Activated naive CD4-positive, alpha-beta T cell treated with anti-CD3 and anti-CD28 coated beads for 36 hours (primary cell): ENCODE data around the gene RARA. TPM values are rescaled to one million over a fixed set of nuclear protein-coding genes. Genes with fewer than 3 reads are reported as not detected.

Experiments used
- CTCF ChIA-PET: fragments of 350-600 bp; sonication (Branson Sonifier 250); formaldehyde crosslinking; loops from one replicate; lab custom pipeline; 2021; ENCODE audit warnings: antibody characterized with exemption; lab: Charles Lee
- DNase-seq: peaks from one replicate; pipeline ENCODE4 v3.0.0-alpha.2; 2020
- H3K27ac Mint-ChIP-seq: one replicate; pipeline ENCODE4 v1.8.0; 2021; ENCODE audit warnings: mild to moderate bottlenecking, mixed read lengths
- H3K27me3 Mint-ChIP-seq: one replicate; pipeline ENCODE4 v1.8.0; 2021; ENCODE audit warnings: low read depth, mixed read lengths
- H3K36me3 Mint-ChIP-seq: one replicate; pipeline ENCODE4 v1.8.0; 2021; ENCODE audit warnings: low read depth, mixed read lengths
- H3K4me1 Mint-ChIP-seq: one replicate; pipeline ENCODE4 v1.8.0; 2021; ENCODE audit warnings: low read depth, mixed read lengths
- H3K4me3 Mint-ChIP-seq: one replicate; pipeline ENCODE4 v1.8.0; 2021; ENCODE audit warnings: mild to moderate bottlenecking, moderate library complexity, mixed read lengths
- H3K9me3 Mint-ChIP-seq: one replicate; pipeline ENCODE4 v1.8.0; 2021; ENCODE audit warnings: mixed read lengths
- intact Hi-C: fragments of 100-400 bp; cut with micrococcal nuclease; formaldehyde crosslinking; loops from one replicate; pipeline ENCODE4 v1.15.1; 2023
- total RNA-seq, 2 experiments: library from RNA; stranded (reverse); gene quantifications; one replicate each; pipeline ENCODE4 v1.2.3, GENCODE V29; 2021

Gene RARA
- total RNA-seq, 2 experiments from 2014 or later = 16.9 to 18.5 TPM

DNA sequence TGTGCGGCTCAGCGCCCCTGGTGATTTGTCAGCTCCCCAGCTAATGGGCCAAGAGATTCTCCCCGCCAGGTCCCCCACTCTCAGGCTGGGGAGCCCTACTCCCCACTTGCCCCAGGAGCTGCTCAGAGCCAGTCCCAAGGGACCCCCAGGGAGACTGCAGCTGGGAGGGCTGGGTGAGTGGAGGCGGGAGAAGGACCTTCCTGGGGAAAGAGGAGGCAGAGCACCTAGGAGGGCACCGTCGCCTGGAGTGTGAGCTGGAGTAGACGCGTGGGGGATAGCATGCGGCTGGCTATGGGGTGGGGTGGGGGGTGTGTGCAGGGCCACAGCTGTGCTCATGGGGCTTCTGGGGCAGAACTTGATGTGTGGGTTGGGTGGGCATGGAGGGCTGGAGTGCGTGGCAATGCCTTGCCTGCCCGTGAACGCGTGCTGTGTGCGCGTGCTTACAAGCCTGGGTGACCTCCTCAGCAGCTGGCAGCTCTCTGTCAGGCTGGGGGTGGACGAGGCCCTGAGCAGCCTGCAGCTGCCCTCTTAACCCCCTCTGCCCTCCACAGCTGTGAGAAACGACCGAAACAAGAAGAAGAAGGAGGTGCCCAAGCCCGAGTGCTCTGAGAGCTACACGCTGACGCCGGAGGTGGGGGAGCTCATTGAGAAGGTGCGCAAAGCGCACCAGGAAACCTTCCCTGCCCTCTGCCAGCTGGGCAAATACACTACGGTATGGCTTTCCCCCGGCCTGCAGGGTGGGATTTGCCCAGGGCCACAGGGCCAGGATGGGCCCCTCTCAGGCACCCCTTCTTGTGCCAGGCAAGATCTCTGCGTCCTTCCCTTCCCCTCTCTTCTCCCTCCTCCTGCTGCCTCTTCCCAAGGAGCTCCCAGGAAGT lies 42.6 kb downstream of the RARA start:
- peaks cover 5% of the 10 kb centered on the region for H3K36me3 Mint-ChIP-seq
- H3K27ac Mint-ChIP-seq = no peak overlapping the region
- H3K9me3 Mint-ChIP-seq = no peaks in the 10 kb centered on the region
- no peak overlapping the region for H3K4me3 Mint-ChIP-seq
- intact Hi-C loops = no loop called here
- no peaks in the 10 kb centered on the region for H3K27me3 Mint-ChIP-seq
- DNase-seq = no peak
- CTCF ChIA-PET = interaction anchor here (0.5 to 9.6 kb wide), 7 partner anchors 34 to 245 kb away, joined by 3 to 178 read pairs (median 4); partner anchors contain the start of gene WIPF2
- peaks cover 11% of the 10 kb centered on the region for H3K4me1 Mint-ChIP-seq

DNA sequence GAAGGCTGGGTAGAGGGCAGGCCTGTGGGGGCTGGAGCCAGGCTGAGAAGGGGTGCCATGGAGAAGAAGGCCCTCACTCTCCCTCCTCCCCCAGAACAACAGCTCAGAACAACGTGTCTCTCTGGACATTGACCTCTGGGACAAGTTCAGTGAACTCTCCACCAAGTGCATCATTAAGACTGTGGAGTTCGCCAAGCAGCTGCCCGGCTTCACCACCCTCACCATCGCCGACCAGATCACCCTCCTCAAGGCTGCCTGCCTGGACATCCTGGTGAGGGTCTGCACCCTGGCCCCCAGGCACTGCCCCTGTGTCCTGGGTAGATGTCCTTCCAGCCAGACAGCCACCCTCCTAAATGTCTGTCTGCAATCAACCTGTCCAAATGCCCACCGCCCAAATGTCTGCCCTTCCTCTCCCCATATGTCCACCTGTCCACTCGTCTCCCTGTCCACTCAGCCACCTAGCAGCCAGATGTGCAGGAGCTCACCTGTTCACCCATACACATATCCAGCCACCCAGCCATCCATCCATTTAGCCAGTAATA lies 43.3 kb downstream of the RARA start:
- H3K27me3 Mint-ChIP-seq = no peaks in the 10 kb centered on the region
- CTCF ChIA-PET = interaction anchor here (1.1 to 9.6 kb wide), 6 partner anchors 13 to 154 kb away, joined by 3 to 178 read pairs (median 4); partner anchors contain the start of genes GJD3 and WIPF2
- peaks cover 4% of the 10 kb centered on the region for H3K4me1 Mint-ChIP-seq
- peaks cover 5% of the 10 kb centered on the region for H3K36me3 Mint-ChIP-seq
- no peak overlapping the region for H3K4me3 Mint-ChIP-seq
- DNase-seq = no peak
- intact Hi-C loops = no loop called here
- H3K9me3 Mint-ChIP-seq = no peaks in the 10 kb centered on the region
- H3K27ac Mint-ChIP-seq = no peak overlapping the region

DNA sequence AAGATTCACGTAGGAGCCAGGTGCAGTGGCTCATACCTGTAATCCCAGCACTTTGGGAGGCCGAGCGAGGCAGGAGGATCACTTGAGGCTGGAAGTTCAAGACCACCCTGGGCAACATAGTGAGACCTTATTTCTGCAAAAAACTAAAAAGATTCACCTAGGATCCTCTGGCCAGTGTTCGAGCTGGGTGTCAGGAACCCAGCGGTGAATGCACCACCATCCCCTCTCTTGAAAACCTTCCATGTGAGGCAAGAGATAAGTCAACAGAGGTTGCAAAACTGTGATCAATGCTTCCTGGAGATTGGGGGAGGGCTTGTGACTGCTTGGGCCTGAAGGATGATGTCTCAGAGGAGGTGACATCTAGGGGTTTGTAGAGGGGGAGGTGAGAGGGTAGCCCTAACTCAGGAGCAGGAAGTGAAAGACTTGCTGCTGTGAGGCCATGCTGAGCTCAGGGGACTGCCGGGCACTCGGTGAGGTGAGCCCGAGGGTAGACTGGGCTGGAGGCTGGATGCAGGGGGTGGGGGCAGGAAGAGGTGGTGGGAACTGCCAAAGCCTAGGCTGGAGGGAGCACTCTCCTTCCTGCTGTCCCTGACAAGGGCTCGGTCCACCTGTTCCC lies 43.9 kb downstream of the RARA start:
- no peak for DNase-seq
- H3K4me1 Mint-ChIP-seq = peaks cover 4% of the 10 kb centered on the region
- peaks cover 5% of the 10 kb centered on the region for H3K36me3 Mint-ChIP-seq
- no peak overlapping the region for H3K27ac Mint-ChIP-seq
- no peaks in the 10 kb centered on the region for H3K27me3 Mint-ChIP-seq
- no peak overlapping the region for H3K4me3 Mint-ChIP-seq
- H3K9me3 Mint-ChIP-seq = no peaks in the 10 kb centered on the region
- intact Hi-C loops = no loop called here
- CTCF ChIA-PET = interaction anchor here (0.8 to 9.6 kb wide), 7 partner anchors 12 to 181 kb away, joined by 3 to 178 read pairs (median 4); partner anchors contain the start of genes GJD3 and WIPF2

DNA sequence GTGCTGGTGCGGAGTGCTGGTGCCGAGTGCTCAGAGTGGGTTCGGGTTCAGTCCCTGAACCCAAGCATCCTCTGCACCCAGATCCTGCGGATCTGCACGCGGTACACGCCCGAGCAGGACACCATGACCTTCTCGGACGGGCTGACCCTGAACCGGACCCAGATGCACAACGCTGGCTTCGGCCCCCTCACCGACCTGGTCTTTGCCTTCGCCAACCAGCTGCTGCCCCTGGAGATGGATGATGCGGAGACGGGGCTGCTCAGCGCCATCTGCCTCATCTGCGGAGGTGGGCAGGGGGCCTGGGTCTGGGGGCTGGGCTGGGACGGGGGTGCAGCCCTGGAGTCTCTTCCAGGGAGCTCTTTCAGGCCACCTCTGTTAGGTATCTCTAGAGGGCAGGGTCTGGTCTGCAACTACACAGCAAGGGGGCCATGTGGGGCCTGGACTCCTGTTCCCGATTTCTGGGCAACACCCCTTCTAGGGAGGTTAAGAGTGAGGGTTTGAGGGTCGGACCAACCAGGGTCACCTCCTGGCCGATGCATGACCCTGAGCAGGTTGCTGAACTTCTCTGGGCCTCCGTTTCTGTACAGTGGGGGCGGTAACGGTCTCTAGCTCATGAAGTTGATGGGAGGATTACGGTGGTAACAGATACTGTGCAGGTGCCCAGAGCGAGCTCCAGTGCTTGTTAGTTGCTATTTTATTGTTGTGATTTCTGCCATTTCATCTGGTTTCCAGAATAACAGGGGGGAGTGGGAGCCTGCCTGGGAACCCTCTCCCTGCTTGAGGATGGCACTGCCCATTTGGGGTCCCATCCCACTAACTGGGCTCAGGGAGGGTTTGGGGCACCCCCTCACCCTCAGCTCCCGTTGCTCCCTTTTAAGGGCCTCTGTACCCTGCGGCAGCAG lies 45.5 kb downstream of the RARA start:
- H3K9me3 Mint-ChIP-seq = no peaks in the 10 kb centered on the region
- intact Hi-C loops = loop anchor here (1.0 to 5.0 kb wide), 3 partner anchors 51 to 1313 kb away; no protein-coding TSS in a partner anchor
- no peak overlapping the region for H3K4me3 Mint-ChIP-seq
- peak overlapping the region; percentile 53 for H3K27ac Mint-ChIP-seq
- DNase-seq = no peak
- H3K36me3 Mint-ChIP-seq = peaks cover 5% of the 10 kb centered on the region
- H3K4me1 Mint-ChIP-seq = peaks cover 9% of the 10 kb centered on the region
- no peaks in the 10 kb centered on the region for H3K27me3 Mint-ChIP-seq
- CTCF ChIA-PET = interaction anchor here (0.6 to 9.6 kb wide), 37 partner anchors 10 to 384 kb away, joined by 3 to 178 read pairs (median 4); partner anchors contain the start of genes CDC6, GJD3 and RARA

DNA sequence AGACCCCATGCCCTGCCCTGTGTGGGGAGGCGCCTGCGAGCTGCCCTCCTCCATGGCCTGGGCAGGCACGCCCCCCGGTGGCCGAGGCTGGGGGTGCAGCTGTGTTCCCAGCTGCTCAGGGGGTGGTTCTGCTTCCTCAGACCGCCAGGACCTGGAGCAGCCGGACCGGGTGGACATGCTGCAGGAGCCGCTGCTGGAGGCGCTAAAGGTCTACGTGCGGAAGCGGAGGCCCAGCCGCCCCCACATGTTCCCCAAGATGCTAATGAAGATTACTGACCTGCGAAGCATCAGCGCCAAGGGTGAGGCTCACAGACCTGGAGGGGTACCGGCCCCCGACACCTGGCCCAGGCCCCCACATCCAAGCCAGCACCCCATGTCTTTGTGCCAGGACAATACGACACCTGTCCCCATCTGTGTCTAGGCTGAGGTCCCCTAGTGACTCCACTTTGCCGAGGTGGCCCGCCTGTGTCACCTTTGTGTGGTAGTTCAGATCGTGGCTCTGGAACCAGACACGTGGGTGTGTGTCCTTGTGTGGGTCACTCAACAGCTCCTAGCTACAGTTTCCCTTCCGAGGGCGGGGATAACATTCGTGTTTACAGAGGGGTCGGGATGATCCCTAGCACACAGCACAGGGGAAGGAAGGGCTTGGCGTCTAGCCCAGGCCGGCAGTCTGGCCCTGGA lies 46.3 kb downstream of the RARA start:
- peaks cover 9% of the 10 kb centered on the region for H3K4me1 Mint-ChIP-seq
- H3K36me3 Mint-ChIP-seq = peaks cover 2% of the 10 kb centered on the region
- no peak overlapping the region for H3K27ac Mint-ChIP-seq
- peak; percentile 82 for DNase-seq
- no peaks in the 10 kb centered on the region for H3K9me3 Mint-ChIP-seq
- no peak overlapping the region for H3K4me3 Mint-ChIP-seq
- H3K27me3 Mint-ChIP-seq = peaks cover 2% of the 10 kb centered on the region
- intact Hi-C loops = loop anchor here (1.0 to 5.0 kb wide), 3 partner anchors 52 to 1312 kb away; no protein-coding TSS in a partner anchor
- CTCF ChIA-PET = interaction anchor here (0.6 to 9.6 kb wide), 32 partner anchors 11 to 384 kb away, joined by 3 to 178 read pairs (median 4); partner anchors contain the start of genes CDC6 and RARA

DNA sequence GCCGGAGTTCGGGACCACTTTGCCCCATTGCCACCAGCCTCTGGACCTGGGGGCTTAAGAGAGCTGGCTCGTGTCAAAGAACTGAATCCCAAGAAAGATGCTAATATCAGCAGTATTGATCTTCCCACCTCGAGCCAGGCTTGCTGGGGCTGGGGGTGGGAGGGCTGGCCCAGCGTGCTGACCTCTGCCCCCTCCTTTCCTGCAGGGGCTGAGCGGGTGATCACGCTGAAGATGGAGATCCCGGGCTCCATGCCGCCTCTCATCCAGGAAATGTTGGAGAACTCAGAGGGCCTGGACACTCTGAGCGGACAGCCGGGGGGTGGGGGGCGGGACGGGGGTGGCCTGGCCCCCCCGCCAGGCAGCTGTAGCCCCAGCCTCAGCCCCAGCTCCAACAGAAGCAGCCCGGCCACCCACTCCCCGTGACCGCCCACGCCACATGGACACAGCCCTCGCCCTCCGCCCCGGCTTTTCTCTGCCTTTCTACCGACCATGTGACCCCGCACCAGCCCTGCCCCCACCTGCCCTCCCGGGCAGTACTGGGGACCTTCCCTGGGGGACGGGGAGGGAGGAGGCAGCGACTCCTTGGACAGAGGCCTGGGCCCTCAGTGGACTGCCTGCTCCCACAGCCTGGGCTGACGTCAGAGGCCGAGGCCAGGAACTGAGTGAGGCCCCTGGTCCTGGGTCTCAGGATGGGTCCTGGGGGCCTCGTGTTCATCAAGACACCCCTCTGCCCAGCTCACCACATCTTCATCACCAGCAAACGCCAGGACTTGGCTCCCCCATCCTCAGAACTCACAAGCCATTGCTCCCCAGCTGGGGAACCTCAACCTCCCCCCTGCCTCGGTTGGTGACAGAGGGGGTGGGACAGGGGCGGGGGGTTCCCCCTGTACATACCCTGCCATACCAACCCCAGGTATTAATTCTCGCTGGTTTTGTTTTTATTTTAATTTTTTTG lies 47.1 kb downstream of the RARA start:
- H3K27ac Mint-ChIP-seq = no peak overlapping the region

DNA sequence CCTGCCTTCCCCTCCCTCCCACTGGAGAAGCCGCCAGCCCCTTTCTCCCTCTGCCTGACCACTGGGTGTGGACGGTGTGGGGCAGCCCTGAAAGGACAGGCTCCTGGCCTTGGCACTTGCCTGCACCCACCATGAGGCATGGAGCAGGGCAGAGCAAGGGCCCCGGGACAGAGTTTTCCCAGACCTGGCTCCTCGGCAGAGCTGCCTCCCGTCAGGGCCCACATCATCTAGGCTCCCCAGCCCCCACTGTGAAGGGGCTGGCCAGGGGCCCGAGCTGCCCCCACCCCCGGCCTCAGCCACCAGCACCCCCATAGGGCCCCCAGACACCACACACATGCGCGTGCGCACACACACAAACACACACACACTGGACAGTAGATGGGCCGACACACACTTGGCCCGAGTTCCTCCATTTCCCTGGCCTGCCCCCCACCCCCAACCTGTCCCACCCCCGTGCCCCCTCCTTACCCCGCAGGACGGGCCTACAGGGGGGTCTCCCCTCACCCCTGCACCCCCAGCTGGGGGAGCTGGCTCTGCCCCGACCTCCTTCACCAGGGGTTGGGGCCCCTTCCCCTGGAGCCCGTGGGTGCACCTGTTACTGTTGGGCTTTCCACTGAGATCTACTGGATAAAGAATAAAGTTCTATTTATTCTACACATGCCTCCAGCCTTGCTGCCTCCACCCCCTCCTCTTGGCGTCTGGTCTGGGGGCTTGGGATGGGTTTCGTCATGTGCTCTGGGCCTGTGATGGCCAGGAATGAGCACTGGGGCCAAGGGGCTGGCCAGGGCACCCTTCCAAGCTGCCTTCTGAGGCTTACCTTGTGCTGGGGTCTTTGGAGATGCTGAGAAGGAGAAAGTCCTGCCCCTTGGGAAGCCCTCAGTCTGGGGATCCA lies 48.3 kb downstream of the RARA start:
- H3K27me3 Mint-ChIP-seq = peaks cover 8% of the 10 kb centered on the region
- CTCF ChIA-PET = interaction anchor here (0.6 to 9.6 kb wide), 12 partner anchors 8 to 425 kb away, joined by 3 to 178 read pairs (median 4); partner anchors contain the start of genes IGFBP4 and KRT27
- DNase-seq = no peak
- peaks cover 2% of the 10 kb centered on the region for H3K36me3 Mint-ChIP-seq
- intact Hi-C loops = loop anchor here (5.0 kb wide), 1 partner anchor 1310 kb away; no protein-coding TSS in a partner anchor
- H3K9me3 Mint-ChIP-seq = no peaks in the 10 kb centered on the region
- no peak overlapping the region for H3K4me3 Mint-ChIP-seq
- no peak overlapping the region for H3K27ac Mint-ChIP-seq
- H3K4me1 Mint-ChIP-seq = peaks cover 12% of the 10 kb centered on the region

More for the DNA sequence above, 47.1 kb downstream of the RARA start:
- CTCF ChIA-PET = interaction anchor here (0.6 to 9.6 kb wide), 13 partner anchors 10 to 426 kb away, joined by 3 to 178 read pairs (median 7); partner anchors contain the start of genes IGFBP4 and KRT27
- H3K27me3 Mint-ChIP-seq = peaks cover 4% of the 10 kb centered on the region
- no peak for DNase-seq
- intact Hi-C loops = loop anchor here (1.0 to 5.0 kb wide), 3 partner anchors 53 to 1311 kb away; no protein-coding TSS in a partner anchor
- no peak overlapping the region for H3K4me3 Mint-ChIP-seq
- peaks cover 9% of the 10 kb centered on the region for H3K4me1 Mint-ChIP-seq
- no peaks in the 10 kb centered on the region for H3K9me3 Mint-ChIP-seq
- peaks cover 2% of the 10 kb centered on the region for H3K36me3 Mint-ChIP-seq

DNA sequence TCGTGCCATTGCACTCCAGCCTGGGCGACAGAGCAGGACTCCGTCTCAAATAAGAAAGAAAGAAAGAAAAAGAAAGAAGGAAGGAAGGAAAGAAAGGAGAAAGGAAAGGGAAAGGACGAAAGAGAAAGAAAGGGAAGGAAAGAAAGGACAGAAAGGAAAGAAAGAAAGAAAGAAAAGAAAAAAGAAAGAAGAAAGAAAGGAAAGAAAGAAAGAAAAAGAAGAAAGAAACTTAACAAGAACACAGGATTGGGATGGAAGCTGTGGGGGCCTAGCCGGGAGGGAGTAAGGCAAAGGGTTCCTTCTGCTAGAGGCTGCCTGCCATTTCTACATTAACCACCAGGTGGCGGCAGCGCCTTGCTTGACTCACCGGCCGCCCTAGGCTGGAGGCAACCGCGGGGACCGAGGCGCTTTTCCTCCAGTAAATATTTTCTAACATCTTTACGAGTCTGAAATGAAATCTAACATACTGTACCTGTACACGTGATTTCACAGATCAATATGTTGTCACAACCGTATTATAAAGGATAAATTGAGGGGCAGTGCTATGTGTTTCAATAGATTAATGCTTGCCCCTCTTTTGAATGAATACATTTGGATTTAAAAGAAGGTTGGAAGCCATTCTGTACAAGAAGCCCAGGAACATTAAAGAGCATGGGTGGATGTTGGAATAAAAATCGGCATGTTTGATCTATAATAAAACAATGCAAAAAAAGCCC lies 49.5 kb downstream of the RARA start:
- CTCF ChIA-PET = interaction anchor here (0.6 to 9.6 kb wide), 19 partner anchors 13 to 248 kb away, joined by 3 to 178 read pairs (median 4); no protein-coding TSS in a partner anchor
- intact Hi-C loops = loop anchor here (1.0 to 5.0 kb wide), 6 partner anchors 118 to 1309 kb away; no protein-coding TSS in a partner anchor
- DNase-seq = peak; percentile 95
- Mint-ChIP-seq H3K36me3 (no peaks in the 10 kb centered on the region), H3K27me3 (peaks cover 12% of the 10 kb centered on the region), H3K4me3 (peak overlapping the region; percentile 9), H3K27ac (no peak overlapping the region), H3K9me3 (no peaks in the 10 kb centered on the region), H3K4me1 (peaks cover 11% of the 10 kb centered on the region)

DNA sequence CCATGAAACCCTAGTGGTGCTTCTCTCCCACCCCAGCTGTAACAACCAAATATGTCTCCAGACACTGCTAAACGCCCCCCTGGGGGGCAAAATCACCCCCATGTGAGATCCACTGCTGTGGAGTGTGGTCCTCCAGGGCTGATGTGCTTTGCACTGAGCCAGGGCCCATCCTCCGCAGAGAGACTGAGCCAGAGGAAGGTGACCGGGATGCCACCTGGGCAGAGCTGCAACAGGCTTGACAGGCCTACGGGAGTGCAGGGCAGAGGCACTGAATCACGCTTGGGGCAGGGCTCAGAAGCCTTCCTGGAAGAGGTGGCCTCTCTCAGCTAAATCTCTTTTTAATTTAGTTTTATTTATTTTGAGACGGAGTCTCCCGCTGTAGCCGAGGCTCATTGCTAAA lies 51.1 kb downstream of the RARA start:
- CTCF ChIA-PET = interaction anchor here (2.3 to 9.6 kb wide), 3 partner anchors 58 to 200 kb away, joined by 5 to 178 read pairs (median 82); no protein-coding TSS in a partner anchor
- Mint-ChIP-seq H3K27me3 (peaks cover 12% of the 10 kb centered on the region), H3K36me3 (no peaks in the 10 kb centered on the region), H3K27ac (no peak overlapping the region), H3K9me3 (no peaks in the 10 kb centered on the region), H3K4me3 (no peak overlapping the region), H3K4me1 (peaks cover 12% of the 10 kb centered on the region)
- intact Hi-C loops = no loop called here
- DNase-seq = no peak
